COLO668 (cell line): ENCODE results near the gene C8B.

Source experiments
- DNase-seq: peaks from one replicate; lab custom pipeline; 2025; ENCODE audit not compliant: unreplicated experiment; lab: John Stamatoyannopoulos, UW

The C8B gene

GRCh38 chr1:56965916-56966697, at the start of gene C8B:
TSS of gene C8B (minus strand) at chr1:56966015. CDS start at chr1:56965948, 67 bp downstream.
- DNase-seq, result no peak

GRCh38 chr1:57015071-57015470, 49.3 kb upstream of the C8B start:
- no peak for DNase-seq

DNA sequence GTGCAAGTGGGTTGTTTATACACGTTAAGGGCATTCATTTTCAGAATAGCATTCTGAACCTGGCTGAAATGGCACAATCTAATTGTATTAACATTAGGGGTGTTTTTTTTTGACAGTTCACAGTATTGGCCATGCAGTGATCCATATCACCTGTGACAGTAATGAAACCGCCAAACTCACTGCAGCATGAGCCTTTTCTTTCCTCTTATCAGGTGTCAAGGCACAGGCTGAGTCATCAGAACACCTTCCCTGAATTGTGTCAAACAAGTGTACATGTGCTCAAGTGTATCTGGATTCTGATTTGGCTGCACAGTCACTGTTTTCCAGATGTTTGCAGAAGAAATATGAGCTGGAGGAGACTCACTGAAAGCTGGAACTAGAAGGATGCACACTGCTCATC, 47.7 kb upstream of the C8B start:
- DNase-seq, result no peak

DNA sequence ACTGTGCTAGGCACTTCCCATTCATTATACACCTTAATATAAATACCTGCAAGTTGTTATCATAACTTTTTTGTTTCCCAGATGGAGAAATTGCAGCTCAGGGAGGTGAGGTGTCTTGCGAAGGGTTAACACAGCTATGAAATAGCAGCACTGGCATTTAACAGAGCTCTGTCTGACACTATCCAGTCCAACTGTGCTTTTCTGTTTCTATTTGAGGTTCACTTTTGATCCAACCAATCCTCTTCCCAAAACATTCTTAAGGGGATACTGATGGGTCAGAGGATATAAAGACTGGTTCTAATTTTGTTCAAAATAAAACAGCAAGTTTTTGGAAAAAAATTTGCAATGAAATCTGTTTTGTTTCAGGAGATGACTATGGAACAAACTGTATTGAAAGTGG, 46.5 kb upstream of the C8B start:
- no peak for DNase-seq

GRCh38 chr1:57010511-57010910, 44.7 kb upstream of the C8B start:
- DNase-seq, result no peak

DNA sequence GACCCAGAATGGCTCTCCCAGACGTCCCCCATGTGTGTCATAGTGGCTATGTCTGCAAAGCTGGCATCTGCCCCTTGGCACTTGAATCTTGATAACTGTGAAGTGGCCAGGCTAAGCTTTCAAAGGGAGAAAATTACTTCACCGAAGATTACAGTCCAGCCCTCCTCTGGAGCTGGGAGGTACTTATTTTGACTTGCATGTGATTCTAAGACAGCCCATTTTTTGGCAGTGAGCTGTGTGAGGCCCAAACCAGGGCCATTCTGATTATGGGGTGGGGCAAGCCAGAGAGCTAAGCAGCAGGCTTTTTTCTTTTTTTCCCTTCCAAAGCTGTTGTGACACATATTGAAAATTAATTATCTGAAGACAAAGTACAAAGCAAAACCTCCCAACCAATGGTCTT, 42.1 kb upstream of the C8B start:
- no peak for DNase-seq

DNA sequence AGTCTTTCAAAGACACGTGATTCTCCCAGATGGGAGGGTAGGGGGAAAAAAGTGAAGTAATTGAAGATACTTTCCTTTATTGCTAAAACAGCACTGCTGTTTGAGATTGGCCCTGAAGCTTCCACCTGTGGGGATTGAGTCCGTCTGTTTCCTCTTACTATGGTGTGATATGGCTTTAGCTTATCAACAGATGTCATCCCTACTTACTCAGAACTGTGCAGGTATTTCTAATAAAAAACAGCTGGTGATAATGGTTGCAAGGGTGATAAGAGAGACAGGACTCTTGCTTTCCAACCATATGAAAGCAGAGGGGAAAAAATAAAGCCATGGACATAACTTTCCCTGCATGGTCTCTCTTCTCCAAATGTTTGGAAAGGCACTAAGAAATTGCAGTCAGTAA, 41.7 kb upstream of the C8B start:
- no peak for DNase-seq

GRCh38 chr1:57003398-57004139, 37.8 kb upstream of the C8B start:
- no peak for DNase-seq

DNA sequence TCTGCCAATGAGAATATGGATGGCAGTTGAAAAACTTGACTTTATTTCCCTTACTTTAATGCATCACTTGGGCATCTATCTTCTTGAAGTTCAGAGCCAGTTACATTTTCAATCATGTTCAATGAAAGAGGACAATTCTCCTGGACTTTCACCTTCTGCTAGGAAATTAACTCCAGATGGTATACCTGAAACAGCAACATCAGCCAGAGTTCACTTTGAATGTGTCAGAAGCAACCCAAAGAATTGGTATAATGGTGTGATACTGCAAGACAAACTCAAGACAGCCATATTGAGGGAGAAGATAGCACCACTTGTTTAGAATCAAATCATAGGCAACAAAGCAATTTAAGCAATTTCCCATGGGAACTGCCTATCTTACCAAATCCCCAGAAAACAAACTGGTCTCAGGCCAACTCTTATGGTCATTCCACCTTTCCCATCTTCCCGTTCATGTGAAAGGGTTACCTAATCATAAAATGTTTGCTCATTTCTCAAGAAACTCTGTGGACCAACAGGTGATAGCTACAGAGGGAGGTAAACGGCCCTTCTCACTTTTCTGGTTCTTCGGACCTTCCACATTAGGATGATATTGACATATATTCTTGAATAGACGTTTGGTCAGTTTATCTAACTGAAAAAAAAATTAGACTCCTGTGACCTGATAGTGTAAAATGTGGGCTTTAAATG, 29.7 kb upstream of the C8B start:
- DNase-seq, result no peak

DNA sequence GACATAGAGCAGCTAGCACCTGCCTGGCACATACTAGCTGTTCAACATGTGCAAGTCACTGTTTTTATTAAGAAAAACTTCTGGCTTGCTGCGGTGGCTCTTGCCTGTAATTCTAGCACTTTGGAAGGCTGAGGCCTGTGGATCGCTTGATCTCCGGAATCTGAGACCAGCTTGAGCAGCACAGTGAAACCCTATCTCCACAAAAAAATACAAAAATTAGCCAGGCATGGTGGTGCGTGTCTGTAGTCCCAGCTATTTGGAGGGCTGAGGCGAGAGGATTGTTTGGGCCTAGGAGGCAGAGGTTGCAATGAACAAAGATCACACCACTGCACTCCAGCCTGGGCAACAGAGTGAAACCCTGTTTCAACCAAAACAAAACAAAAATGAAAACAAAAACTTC, 27.7 kb upstream of the C8B start:
- DNase-seq, result no peak

DNA sequence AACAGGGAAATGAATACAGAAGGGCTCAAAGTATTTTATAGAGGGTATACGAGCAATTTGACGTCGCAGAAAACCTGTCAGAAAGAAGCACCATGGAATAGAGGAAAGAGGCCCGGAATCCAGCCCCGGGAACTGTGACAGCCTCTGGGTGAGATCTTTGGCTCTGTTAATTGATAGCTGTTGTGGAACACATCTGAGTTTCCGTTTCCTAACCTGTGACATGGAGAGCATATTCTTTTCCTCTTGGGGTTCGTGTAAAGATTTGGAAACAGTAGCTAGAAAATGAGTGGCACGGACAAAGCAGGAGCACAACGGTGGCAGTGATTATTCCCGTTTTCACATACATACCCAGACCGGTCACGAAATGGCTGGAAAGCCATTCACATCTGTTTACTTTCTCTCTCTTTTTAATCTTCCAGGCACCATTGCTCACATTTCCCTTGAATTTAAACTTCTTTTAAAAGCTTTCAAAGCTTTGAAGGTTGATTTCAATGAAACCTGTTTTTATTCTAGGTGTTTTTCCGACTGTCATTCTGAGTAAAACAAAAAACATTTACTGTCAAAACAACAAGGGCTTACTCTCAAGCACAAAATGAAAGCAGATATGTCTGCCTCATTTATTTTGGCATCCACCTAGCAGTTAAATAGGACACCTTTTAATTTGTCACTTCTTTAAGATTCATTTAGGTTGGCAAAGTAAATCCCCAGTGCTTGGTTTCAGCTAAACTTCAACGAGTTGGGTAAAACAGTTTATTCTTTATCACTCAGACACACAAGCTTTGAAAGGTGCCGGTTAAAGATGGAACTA, 26.7 kb upstream of the C8B start:
- no peak for DNase-seq

DNA sequence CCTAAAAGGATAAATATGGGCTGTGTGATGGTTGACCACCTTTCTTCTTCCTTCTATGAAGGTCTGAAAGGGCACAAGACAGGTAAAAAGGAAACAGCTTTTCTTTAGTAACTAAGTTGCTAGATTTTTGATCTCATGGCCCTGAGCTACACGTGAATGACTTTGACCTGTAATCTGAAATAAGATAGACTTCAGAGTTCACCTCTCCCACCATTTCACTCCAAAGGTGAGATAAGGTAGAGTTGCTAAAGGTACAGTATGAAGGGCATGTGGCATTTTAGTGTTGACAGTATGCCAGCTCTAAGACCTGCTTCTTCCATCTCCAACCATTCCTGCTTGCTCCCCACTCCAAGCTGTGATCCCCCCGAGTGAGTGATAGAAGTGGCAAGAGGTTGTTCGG, 25.8 kb upstream of the C8B start:
- DNase-seq, result no peak

DNA sequence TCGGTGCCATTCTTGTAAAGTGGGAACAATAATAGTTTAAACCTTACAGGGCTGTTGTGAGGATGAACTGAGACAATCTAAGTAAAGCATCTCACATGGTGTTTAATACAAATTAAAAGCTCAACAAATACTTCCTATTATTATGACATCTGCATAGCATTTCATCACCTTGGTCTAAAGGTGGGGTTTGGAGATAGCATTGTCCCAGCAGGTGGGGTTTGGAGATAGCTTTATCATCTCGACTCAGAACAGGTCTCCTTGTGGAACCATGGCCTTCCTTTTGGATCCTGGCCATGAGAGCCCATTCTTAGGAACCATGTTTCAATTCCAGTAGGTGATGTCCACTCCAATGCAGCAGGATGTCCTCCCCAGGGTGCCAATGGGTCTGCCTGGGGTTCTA, 20.6 kb upstream of the C8B start:
- DNase-seq, result no peak

DNA sequence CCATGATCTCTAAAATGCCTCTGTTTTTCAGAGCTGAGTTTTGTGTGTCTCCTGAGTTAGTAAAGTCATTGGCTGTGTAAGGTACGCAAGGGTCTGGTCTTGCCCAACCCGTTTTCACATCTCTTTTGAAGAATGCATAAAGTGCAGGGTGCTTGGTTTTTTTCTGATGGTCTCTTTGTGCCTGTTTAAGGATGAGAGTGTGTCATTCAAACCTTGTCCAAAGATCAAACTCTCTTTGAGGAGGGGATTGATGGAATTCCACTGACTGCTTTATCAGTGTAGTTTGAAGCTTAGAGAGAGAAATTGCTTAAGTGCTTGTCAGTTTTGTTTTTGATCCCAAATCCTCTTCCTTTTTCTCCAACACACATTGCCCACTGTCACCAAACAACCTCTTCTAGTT, 20.0 kb upstream of the C8B start:
- no peak for DNase-seq

GRCh38 chr1:56983484-56983883, 17.7 kb upstream of the C8B start:
- no peak for DNase-seq

GRCh38 chr1:56979986-56980755, 14.4 kb upstream of the C8B start:
- no peak for DNase-seq

DNA sequence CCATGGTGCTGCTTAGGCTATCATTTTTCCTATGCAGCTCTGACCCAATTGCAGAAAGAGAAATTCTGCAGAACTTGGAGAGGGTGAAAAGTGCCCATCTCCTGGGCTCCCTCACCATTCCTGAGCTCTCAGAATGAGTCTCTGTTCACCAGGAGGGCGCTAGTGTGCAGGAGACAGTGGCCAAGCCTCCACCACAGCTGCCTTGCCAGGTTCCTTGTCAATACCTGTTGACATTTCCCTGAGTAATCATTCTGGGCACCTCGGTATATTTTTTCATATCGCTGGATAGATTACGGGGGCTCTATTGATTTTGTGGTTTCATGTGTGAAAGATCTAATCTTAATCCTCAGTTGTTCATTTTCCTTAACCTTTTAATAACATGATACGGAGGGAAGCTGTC, 13.0 kb upstream of the C8B start:
- no peak for DNase-seq

GRCh38 chr1:56977910-56978309, 12.1 kb upstream of the C8B start:
- DNase-seq, result no peak

DNA sequence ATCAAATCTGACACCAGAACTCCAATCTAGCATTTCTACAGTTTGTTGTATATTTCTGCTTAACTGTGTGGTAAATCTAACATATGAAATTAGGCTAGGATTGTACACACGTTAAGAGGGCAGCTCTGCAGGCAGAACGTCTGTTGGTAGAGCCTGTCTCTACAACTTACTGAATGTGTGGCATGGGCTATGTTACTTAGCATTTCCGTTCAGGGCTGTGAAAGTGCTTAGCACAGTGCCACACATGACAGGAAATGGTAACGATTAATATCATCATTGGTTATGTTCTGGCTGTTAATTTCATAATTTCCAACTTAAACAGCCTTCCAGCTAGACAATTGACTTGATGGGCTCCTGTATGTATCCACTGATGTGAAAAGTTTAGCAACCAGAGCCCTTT, 9.6 kb upstream of the C8B start:
- no peak for DNase-seq

DNA sequence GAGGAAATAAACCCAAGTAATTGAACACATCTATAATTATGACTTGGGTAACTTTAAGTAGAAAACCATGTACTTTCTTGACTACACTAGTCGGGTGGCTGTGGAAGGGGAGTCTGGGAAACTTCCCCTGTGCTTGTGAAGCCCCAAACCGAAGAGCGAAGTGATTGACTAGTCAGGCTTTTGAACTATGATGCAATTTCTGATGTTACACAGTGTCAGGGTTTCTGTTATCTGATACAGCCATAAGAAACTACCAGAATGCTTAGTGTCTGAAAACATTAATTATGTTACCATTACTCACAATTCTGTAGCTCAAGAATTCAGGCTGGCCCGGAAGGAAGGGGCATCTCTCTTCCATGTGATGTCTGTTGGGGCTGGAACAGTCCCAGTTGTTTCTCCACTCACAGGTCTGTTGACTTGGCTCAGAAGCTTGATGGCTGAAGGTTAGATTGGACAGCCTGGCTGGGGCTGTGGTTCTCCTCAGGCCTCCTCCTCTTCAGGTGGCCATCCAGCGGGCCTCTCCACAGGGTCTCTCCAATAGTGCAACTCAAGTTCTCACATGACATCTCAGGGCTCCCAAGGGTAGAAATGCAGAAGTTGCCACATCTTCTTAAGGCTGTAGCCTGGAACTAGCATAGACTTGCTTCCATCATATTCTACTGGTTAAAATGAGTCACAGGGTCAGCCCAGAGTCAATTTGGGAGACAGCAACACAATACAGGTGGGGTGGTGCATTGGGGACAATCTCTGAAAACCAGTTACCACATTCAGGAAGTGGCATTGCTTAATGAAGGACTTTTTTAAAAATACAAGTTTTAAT, 8.3 kb upstream of the C8B start:
- DNase-seq, result no peak
